ENCODE results near the gene PCDHA2.
"Not testable (repeated sequence)": the region's sequence is repeated elsewhere in the genome, so short reads cannot be mapped to it uniquely, and the experiment has no call there.

Gene PCDHA2

GRCh38 chr5:140808889-140809291, 14.2 kb downstream of the PCDHA2 start:
- in situ Hi-C loops (cut with MboI; ENCODE audit: low sequenced_read_pairs): no loop called here

- in situ Hi-C loops (cut with MboI; ENCODE audit: low sequenced_read_pairs): no loop called here
These were observed 27.0 kb downstream of the PCDHA2 start, which contains the start of gene PCDHA5 for GRCh38 chr5:140821375-140822280. PCDHA5 (plus strand) TSS chr5:140821613.

- in situ Hi-C loops (cut with MboI; ENCODE audit: low sequenced_read_pairs): no loop called here
These were observed 27.6 kb downstream of the PCDHA2 start for GRCh38 chr5:140822281-140822629.

GRCh38 chr5:140822969-140823368, 28.3 kb downstream of the PCDHA2 start:
- in situ Hi-C loops (cut with MboI; ENCODE audit: low sequenced_read_pairs): not testable (repeated sequence)

GRCh38 chr5:140823475-140823874, 28.8 kb downstream of the PCDHA2 start:
- in situ Hi-C loops (cut with MboI; ENCODE audit: low sequenced_read_pairs): no loop called here

GRCh38 chr5:140827704-140828361, 33.2 kb downstream of the PCDHA2 start, which contains the start of gene PCDHA6:
PCDHA6 (plus strand) TSS chr5:140827960; CDS start chr5:140828092, 132 bp downstream.
- in situ Hi-C loops (cut with MboI; ENCODE audit: low sequenced_read_pairs): no loop called here

- in situ Hi-C loops (cut with MboI; ENCODE audit: low sequenced_read_pairs): no loop called here
These were observed 33.7 kb downstream of the PCDHA2 start for GRCh38 chr5:140828362-140828737.

- in situ Hi-C loops (cut with MboI; ENCODE audit: low sequenced_read_pairs): not testable (repeated sequence)
These were observed 35.2 kb downstream of the PCDHA2 start for GRCh38 chr5:140829511-140830501.

GRCh38 chr5:140833993-140834392, 39.3 kb downstream of the PCDHA2 start, which contains the start of gene PCDHA7:
PCDHA7 (plus strand) TSS chr5:140834269; CDS start chr5:140834384, 115 bp downstream.
- in situ Hi-C loops (cut with MboI; ENCODE audit: low sequenced_read_pairs): no loop called here

GRCh38 chr5:140834439-140835008, 39.9 kb downstream of the PCDHA2 start:
- in situ Hi-C loops (cut with MboI; ENCODE audit: low sequenced_read_pairs): not testable (repeated sequence)

GRCh38 chr5:140835622-140836510, 41.2 kb downstream of the PCDHA2 start:
- in situ Hi-C loops (cut with MboI; ENCODE audit: low sequenced_read_pairs): no loop called here

GRCh38 chr5:140840978-140841962, 46.6 kb downstream of the PCDHA2 start, which contains the start of gene PCDHA8:
PCDHA8 (plus strand) TSS chr5:140841187; CDS start chr5:140841322, 135 bp downstream.
- in situ Hi-C loops (cut with MboI; ENCODE audit: low sequenced_read_pairs): no loop called here

GRCh38 chr5:140842798-140843733, 48.4 kb downstream of the PCDHA2 start:
- in situ Hi-C loops (cut with MboI; ENCODE audit: low sequenced_read_pairs): no loop called here
